PC-9 (cell line): ENCODE results near the gene BACH2. TPM values are rescaled to one million over a fixed set of nuclear protein-coding genes. Genes with fewer than 3 reads are reported as not detected.

Experiments used
- BruUV-seq: library from RNA; stranded (reverse); fragments of 400-500 nt; replicated peaks from 2 replicates; lab custom pipeline; 2021; lab: Mats Ljungman, UMichigan
- CTCF ChIA-PET: fragments of 300-600 bp; sonication (Branson Sonifier 250); formaldehyde crosslinking; loops from one replicate; lab custom pipeline; 2022; ENCODE audit warnings: antibody characterized with exemption; lab: Charles Lee
- POLR2A ChIA-PET: fragments of 300-600 bp; sonication (Branson Sonifier 250); formaldehyde crosslinking; loops from one replicate; lab custom pipeline; 2022; ENCODE audit warnings: antibody characterized with exemption; ENCODE audit not compliant: unreplicated experiment; lab: Charles Lee
- DNase-seq, 2 experiments: peaks; one replicate each; pipeline versions ENCODE4 v3.0.0 to v3.0.0-alpha.2; 2015 to 2022; ENCODE audit warnings: mixed read lengths in 1 of 2
- H2AFZ ChIP-seq: fragments of 200-600 bp; sonication (generic); 2 replicates; pipeline ENCODE4 v1.8.1; 2017; ENCODE audit warnings: antibody characterized with exemption
- H3F3A ChIP-seq: fragments of 200-600 bp; sonication (generic); 2 replicates; pipeline ENCODE4 v1.8.1; 2017; ENCODE audit warnings: antibody characterized with exemption, mild to moderate bottlenecking, low read depth; ENCODE audit not compliant: insufficient read depth
- H3K27ac ChIP-seq: fragments of 200-600 bp; sonication (generic); 2 replicates; pipeline ENCODE4 v1.6.1; 2016; ENCODE audit warnings: mixed run types
- H3K27me3 ChIP-seq: fragments of 200-600 bp; sonication (generic); 2 replicates; pipeline ENCODE4 v1.6.1; 2016; ENCODE audit warnings: low read depth, mixed run types; ENCODE audit not compliant: insufficient read depth
- H3K36me3 ChIP-seq: fragments of 200-600 bp; sonication (generic); 2 replicates; pipeline ENCODE4 v1.6.1; 2016; ENCODE audit warnings: low read depth, mixed run types
- H3K4me1 ChIP-seq: fragments of 200-600 bp; sonication (generic); replicated peaks from 2 replicates; pipeline ENCODE4 v1.6.1; 2016; ENCODE audit warnings: mixed run types; ENCODE audit not compliant: insufficient read depth
- H3K4me2 ChIP-seq: fragments of 200-600 bp; sonication (generic); 2 replicates; pipeline ENCODE4 v1.6.1; 2017; ENCODE audit warnings: mixed run types
- H3K4me3 ChIP-seq: fragments of 200-600 bp; sonication (generic); 2 replicates; pipeline ENCODE4 v1.6.1; 2016; ENCODE audit warnings: mixed run types
- H3K79me2 ChIP-seq: fragments of 200-600 bp; sonication (generic); 2 replicates; pipeline ENCODE4 v1.6.1; 2017; ENCODE audit warnings: low read depth, mixed run types
- H3K9me2 ChIP-seq: fragments of 200-600 bp; sonication (generic); 2 replicates; pipeline ENCODE4 v1.8.1; 2017; ENCODE audit warnings: mild to moderate bottlenecking; ENCODE audit not compliant: insufficient read depth
- H3K9me3 ChIP-seq: fragments of 200-600 bp; sonication (generic); 2 replicates; pipeline ENCODE4 v1.8.1; 2016; ENCODE audit warnings: low read depth; ENCODE audit not compliant: insufficient read depth
- H4K20me1 ChIP-seq: fragments of 200-600 bp; sonication (generic); 2 replicates; pipeline ENCODE4 v1.8.1; 2017; ENCODE audit not compliant: insufficient read depth
- EZH2 ChIP-seq: fragments of 200-600 bp; sonication (generic); IDR thresholded peaks from 2 replicates; pipeline ENCODE4 v1.8.0; 2017; ENCODE audit warnings: antibody characterized with exemption, low read depth
- intact Hi-C: fragments of 100-400 bp; cut with micrococcal nuclease; formaldehyde crosslinking; loops from one replicate; pipeline ENCODE4 v1.10.0; 2022; ENCODE audit not compliant: unreplicated experiment
- total RNA-seq: library from RNA; stranded (reverse); gene quantifications from 2 replicates; pipeline ENCODE4 v1.2.3, GENCODE V29; 2021
- TF ChIP-seq, protein P1 (sequence below): fragments of 200-600 bp; sonication (generic); conservative IDR thresholded peaks from 2 replicates; pipeline ENCODE4 v1.6.1; 2017; ENCODE audit warnings: mixed run types, antibody characterized with exemption, mild to moderate bottlenecking, moderate library complexity

BACH2 gene
- total RNA-seq, 1 experiment from 2014 or later: 2.3 TPM

- Histone ChIP-seq H3K4me1 (no peaks in the 10 kb centered on the region), H3F3A (no peaks in the 10 kb centered on the region), H3K4me3 (no peak overlapping the region), H3K79me2 (no peaks in the 10 kb centered on the region), H3K9me2 (no peaks in the 10 kb centered on the region), H4K20me1 (no peaks in the 10 kb centered on the region), H3K4me2 (no peak overlapping the region), H3K27ac (no peak overlapping the region), H3K27me3 (no peaks in the 10 kb centered on the region), H2AFZ (no peak overlapping the region), H3K9me3 (no peaks in the 10 kb centered on the region), H3K36me3 (no peaks in the 10 kb centered on the region)
- TF ChIP-seq, protein P1, sequence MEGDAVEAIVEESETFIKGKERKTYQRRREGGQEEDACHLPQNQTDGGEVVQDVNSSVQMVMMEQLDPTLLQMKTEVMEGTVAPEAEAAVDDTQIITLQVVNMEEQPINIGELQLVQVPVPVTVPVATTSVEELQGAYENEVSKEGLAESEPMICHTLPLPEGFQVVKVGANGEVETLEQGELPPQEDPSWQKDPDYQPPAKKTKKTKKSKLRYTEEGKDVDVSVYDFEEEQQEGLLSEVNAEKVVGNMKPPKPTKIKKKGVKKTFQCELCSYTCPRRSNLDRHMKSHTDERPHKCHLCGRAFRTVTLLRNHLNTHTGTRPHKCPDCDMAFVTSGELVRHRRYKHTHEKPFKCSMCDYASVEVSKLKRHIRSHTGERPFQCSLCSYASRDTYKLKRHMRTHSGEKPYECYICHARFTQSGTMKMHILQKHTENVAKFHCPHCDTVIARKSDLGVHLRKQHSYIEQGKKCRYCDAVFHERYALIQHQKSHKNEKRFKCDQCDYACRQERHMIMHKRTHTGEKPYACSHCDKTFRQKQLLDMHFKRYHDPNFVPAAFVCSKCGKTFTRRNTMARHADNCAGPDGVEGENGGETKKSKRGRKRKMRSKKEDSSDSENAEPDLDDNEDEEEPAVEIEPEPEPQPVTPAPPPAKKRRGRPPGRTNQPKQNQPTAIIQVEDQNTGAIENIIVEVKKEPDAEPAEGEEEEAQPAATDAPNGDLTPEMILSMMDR: no peak
- ChIA-PET POLR2A (no interaction called here), CTCF (no interaction called here)
- BruUV-seq: no TSS peak
- intact Hi-C loops: no loop called here
- DNase-seq: no peak
Measured at GRCh38 chr6:90148867-90149266, 147.8 kb downstream of the BACH2 start.

DNA sequence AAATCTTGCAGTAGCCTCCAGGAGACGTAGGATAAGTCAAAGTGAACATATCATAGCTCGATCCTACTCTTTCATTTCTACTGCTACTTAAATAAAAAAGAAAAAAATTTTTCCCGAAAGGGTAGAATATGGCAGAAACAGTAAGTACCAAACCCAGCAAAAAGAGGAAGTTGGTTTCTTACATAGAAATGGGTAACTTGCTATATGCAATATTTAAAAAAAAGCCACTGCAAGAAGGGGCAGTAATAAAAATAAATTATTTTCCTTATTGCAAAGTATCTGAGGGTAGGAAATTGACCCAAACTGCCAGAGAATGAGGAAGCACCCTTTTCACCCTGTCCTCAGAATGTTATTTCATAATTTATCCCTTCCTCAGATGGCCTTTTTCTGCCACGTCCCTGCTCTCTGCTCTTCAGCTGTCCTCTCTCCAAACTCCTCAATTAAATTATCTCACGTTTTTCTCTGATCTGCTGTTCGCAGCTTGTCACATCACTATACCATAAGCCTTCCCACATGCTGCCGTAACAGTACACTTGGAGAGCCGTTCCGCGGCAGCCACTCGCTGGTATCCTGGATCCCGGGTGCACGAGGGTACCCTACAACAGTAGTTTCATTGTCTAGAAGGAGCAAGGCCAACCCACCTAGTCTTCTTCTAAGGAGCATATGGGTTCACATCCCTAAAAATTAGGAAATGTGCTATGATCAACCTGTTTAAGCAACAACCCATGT is 149.6 kb downstream of the BACH2 start:
- no peaks in the 10 kb centered on the region for H3K79me2 ChIP-seq
- no TSS peak for BruUV-seq
- no peaks in the 10 kb centered on the region for H3K9me3 ChIP-seq
- H3K27me3 ChIP-seq: no peaks in the 10 kb centered on the region
- H3K27ac ChIP-seq: no peak overlapping the region
- H3K9me2 ChIP-seq: no peaks in the 10 kb centered on the region
- H3K4me1 ChIP-seq: no peaks in the 10 kb centered on the region
- no peaks in the 10 kb centered on the region for H3F3A ChIP-seq
- H3K36me3 ChIP-seq: no peaks in the 10 kb centered on the region
- H3K4me2 ChIP-seq: no peak overlapping the region
- ChIA-PET CTCF (no interaction called here), POLR2A (no interaction called here)
- intact Hi-C loops: no loop called here
- no peak overlapping the region for H2AFZ ChIP-seq
- no peaks in the 10 kb centered on the region for H4K20me1 ChIP-seq
- TF ChIP-seq, protein P1: no peak
- TF ChIP-seq EZH2: no peak
- no peak overlapping the region for H3K4me3 ChIP-seq
- DNase-seq: no peak

- Histone ChIP-seq H3K79me2 (no peaks in the 10 kb centered on the region), H3K27ac (no peak overlapping the region), H3K4me2 (no peak overlapping the region), H3K36me3 (no peaks in the 10 kb centered on the region), H3K27me3 (no peaks in the 10 kb centered on the region), H3F3A (no peaks in the 10 kb centered on the region), H3K9me2 (no peaks in the 10 kb centered on the region), H3K9me3 (no peaks in the 10 kb centered on the region), H3K4me3 (no peak overlapping the region), H4K20me1 (no peaks in the 10 kb centered on the region), H3K4me1 (no peaks in the 10 kb centered on the region), H2AFZ (no peak overlapping the region)
- intact Hi-C loops: no loop called here
- TF ChIP-seq, protein P1: no peak
- no peak for TF ChIP-seq EZH2
- CTCF ChIA-PET: no interaction called here
- BruUV-seq: no TSS peak
- POLR2A ChIA-PET: no interaction called here
- DNase-seq: no peak
Measured at GRCh38 chr6:90146024-90146423, 150.6 kb downstream of the BACH2 start.
